CD4-positive, alpha-beta memory T cell (primary cell): ENCODE measurements around the gene PCDHB6. TPM values are rescaled to one million over a fixed set of nuclear protein-coding genes. Genes with fewer than 3 reads are reported as not detected.
"Not testable (repeated sequence)": the region's sequence is repeated elsewhere in the genome, so short reads cannot be mapped to it uniquely, and the experiment has no call there.

ENCODE experiments used
- CTCF ChIA-PET: fragments of 350-600 bp; sonication (Branson Sonifier 250); formaldehyde crosslinking; loops from one replicate; lab custom pipeline; 2021; ENCODE audit warnings: inconsistent platforms; ENCODE audit not compliant: partially characterized antibody; lab: Charles Lee
- POLR2A ChIA-PET: fragments of 350-600 bp; sonication (Branson Sonifier 250); formaldehyde crosslinking; loops from one replicate; lab custom pipeline; 2021; ENCODE audit not compliant: partially characterized antibody; lab: Charles Lee
- DNase-seq, 5 donors: peaks; one replicate each; pipeline versions ENCODE4 v3.0.0 to v3.0.0-alpha.2; 2020 to 2022; ENCODE audit warnings: mixed read lengths in 1 of 5
- H3K27ac ChIP-seq: one replicate; pipeline ENCODE4 v1.7.0; 2013; ENCODE audit warnings: low read depth, low read length
- H3K27me3 ChIP-seq: 2 replicates; pipeline ENCODE4 v1.7.0; 2013; ENCODE audit warnings: mild to moderate bottlenecking, low read length, moderate library complexity; ENCODE audit not compliant: insufficient read depth
- H3K36me3 ChIP-seq: 2 replicates; pipeline ENCODE4 v1.7.0; 2013; ENCODE audit warnings: mild to moderate bottlenecking, low read length, moderate library complexity; ENCODE audit not compliant: insufficient read depth
- H3K4me1 ChIP-seq: 2 replicates; pipeline ENCODE4 v1.7.0; 2013; ENCODE audit warnings: mild to moderate bottlenecking, low read length, moderate library complexity; ENCODE audit not compliant: insufficient read depth
- H3K4me3 ChIP-seq, 2 donors: one replicate each; pipeline ENCODE4 v1.7.0; 2013; ENCODE audit warnings: low read length in 2 of 2, mild to moderate bottlenecking in 1 of 2
- H3K9me3 ChIP-seq, 2 donors: one replicate each; pipeline ENCODE4 v1.7.0; 2013; ENCODE audit warnings: low read length in 2 of 2, control low read depth in 1 of 2; ENCODE audit not compliant: control insufficient read depth in 1 of 2
- H3K27ac Mint-ChIP-seq, 7 donors: one replicate each; pipeline ENCODE4 v1.8.0; 2020 to 2021; ENCODE audit warnings: mixed read lengths in 7 of 7, mild to moderate bottlenecking in 6 of 7, inconsistent platforms in 3 of 7, moderate library complexity in 3 of 7
- H3K27me3 Mint-ChIP-seq, 2 donors: one replicate each; pipeline ENCODE4 v1.8.0; 2020 to 2021; ENCODE audit warnings: mixed read lengths in 2 of 2
- H3K36me3 Mint-ChIP-seq, 2 donors: one replicate each; pipeline ENCODE4 v1.8.0; 2020 to 2021; ENCODE audit warnings: mixed read lengths in 2 of 2, inconsistent platforms in 1 of 2, mild to moderate bottlenecking in 1 of 2
- H3K4me1 Mint-ChIP-seq, 4 donors: one replicate each; pipeline ENCODE4 v1.8.0; 2020 to 2021; ENCODE audit warnings: mixed read lengths in 4 of 4, mild to moderate bottlenecking in 1 of 4
- H3K4me3 Mint-ChIP-seq, 8 donors: one replicate each; pipeline ENCODE4 v1.8.0; 2020 to 2021; ENCODE audit warnings: mixed read lengths in 8 of 8, mild to moderate bottlenecking in 7 of 8, moderate library complexity in 6 of 8, inconsistent platforms in 3 of 8
- H3K9me3 Mint-ChIP-seq, 8 donors: one replicate each; pipeline ENCODE4 v1.8.0; 2020 to 2021; ENCODE audit warnings: mixed read lengths in 8 of 8, mild to moderate bottlenecking in 5 of 8, inconsistent platforms in 3 of 8, moderate library complexity in 1 of 8
- intact Hi-C: fragments of 100-400 bp; cut with micrococcal nuclease; formaldehyde crosslinking; loops from one replicate; pipeline ENCODE4 v1.15.1; 2023
- polyA plus RNA-seq, 2 donors: library from polyadenylated mRNA; unstranded; fragments of 300-500 nt; fragmentation: Illumina TruSeq; gene quantifications; one replicate each; pipeline ENCODE4 v1.2.3, GENCODE V29; 2021
- total RNA-seq, 2 experiments: library from RNA; stranded (reverse); gene quantifications; one replicate each; pipeline ENCODE4 v1.2.3, GENCODE V29; 2021

The PCDHB6 gene
- total RNA-seq (not detected), polyA plus RNA-seq (not detected)

DNA sequence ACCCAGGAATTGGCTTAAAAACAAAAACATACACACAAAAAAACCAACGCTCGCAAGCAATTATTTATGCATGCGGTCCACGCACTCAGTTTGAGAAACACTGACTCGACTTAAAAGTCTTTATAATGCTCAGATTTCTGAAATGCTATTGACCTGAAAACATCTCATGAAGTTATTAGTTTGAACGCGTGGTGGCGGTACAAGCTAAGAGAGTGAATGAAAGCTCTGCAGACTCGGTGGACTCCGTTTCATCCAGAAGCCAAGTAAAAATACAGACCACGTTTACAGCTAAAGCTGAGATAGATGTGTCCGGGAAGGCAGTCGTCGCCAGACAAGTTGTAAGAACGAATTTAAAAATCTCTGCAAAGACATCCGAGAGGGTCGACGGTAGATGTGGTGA is at the start of gene PCDHB6:
PCDHB6 (plus strand) TSS at position 246 of the 400 bp plus-strand sequence. CDS start 201 bp downstream, outside the sequence.
- peak within 1 kb of the TSS in 7 of 8 donors; percentile 26 to 75 (median 56) for H3K4me3 Mint-ChIP-seq
- H3K27ac Mint-ChIP-seq: no peak within 1 kb of the TSS
- POLR2A ChIA-PET: no interaction called here

GRCh38 chr5:141100243-141100805 is 49.5 kb upstream of the PCDHB6 start, which contains the start of gene PCDHB3:
Gene PCDHB3 (plus strand): TSS chr5:141100473. CDS start chr5:141100650, 177 bp downstream.
- ChIA-PET POLR2A (no interaction called here), CTCF (no interaction called here)
- no peaks in the 10 kb centered on the region for H3K36me3 Mint-ChIP-seq
- no peaks in the 10 kb centered on the region for H3K4me1 ChIP-seq
- no peak within 1 kb of the TSS for H3K4me3 ChIP-seq
- H3K9me3 Mint-ChIP-seq: peaks cover 0 to 46% (median 37%) of the 10 kb centered on the region in 8 donors
- no peaks in the 10 kb centered on the region for H3K9me3 ChIP-seq
- peak within 1 kb of the TSS in 1 of 7 donors; percentile 6 for H3K27ac Mint-ChIP-seq
- DNase-seq: peak in 3 of 5 donors; percentile 6 to 40 (median 9)
- no peaks in the 10 kb centered on the region for H3K36me3 ChIP-seq
- intact Hi-C loops: no loop called here
- H3K27ac ChIP-seq: no peak within 1 kb of the TSS
- peaks cover 4 to 15% of the 10 kb centered on the region in 2 donors for H3K27me3 Mint-ChIP-seq
- no peaks in the 10 kb centered on the region for H3K27me3 ChIP-seq
- H3K4me3 Mint-ChIP-seq: peak within 1 kb of the TSS in 1 of 8 donors; percentile 26
- H3K4me1 Mint-ChIP-seq: peaks cover 0 to 2% (median 0%) of the 10 kb centered on the region in 4 donors

More for the DNA sequence above, at the start of gene PCDHB6:
- H3K36me3 ChIP-seq: no peaks in the 10 kb centered on the region
- Mint-ChIP-seq H3K36me3 (peaks cover 0 to 8% of the 10 kb centered on the region in 2 donors), H3K4me1 (peaks cover 0 to 6% (median 4%) of the 10 kb centered on the region in 4 donors), H3K27me3 (peaks cover 15 to 26% of the 10 kb centered on the region in 2 donors), H3K9me3 (peaks cover 0 to 39% (median 27%) of the 10 kb centered on the region in 8 donors)
- no peak within 1 kb of the TSS for H3K4me3 ChIP-seq
- no peak within 1 kb of the TSS for H3K27ac ChIP-seq
- no peak for DNase-seq
- intact Hi-C loops: no loop called here
- H3K9me3 ChIP-seq: no peaks in the 10 kb centered on the region
- CTCF ChIA-PET: no interaction called here
- H3K4me1 ChIP-seq: no peaks in the 10 kb centered on the region
- H3K27me3 ChIP-seq: no peaks in the 10 kb centered on the region

GRCh38 chr5:141101059-141101458 is 48.8 kb upstream of the PCDHB6 start:
- Mint-ChIP-seq H3K36me3 (no peaks in the 10 kb centered on the region), H3K27ac (no peak overlapping the region), H3K27me3 (peaks cover 4 to 15% of the 10 kb centered on the region in 2 donors), H3K4me1 (peaks cover 0 to 2% (median 0%) of the 10 kb centered on the region in 4 donors), H3K9me3 (peaks cover 0 to 39% (median 31%) of the 10 kb centered on the region in 8 donors), H3K4me3 (no peak overlapping the region)
- H3K4me1 ChIP-seq: no peaks in the 10 kb centered on the region
- CTCF ChIA-PET: no interaction called here
- H3K27me3 ChIP-seq: no peaks in the 10 kb centered on the region
- no peaks in the 10 kb centered on the region for H3K9me3 ChIP-seq
- no peaks in the 10 kb centered on the region for H3K36me3 ChIP-seq
- intact Hi-C loops: no loop called here
- no peak overlapping the region for H3K4me3 ChIP-seq
- POLR2A ChIA-PET: no interaction called here
- H3K27ac ChIP-seq: no peak overlapping the region
- no peak for DNase-seq

DNA sequence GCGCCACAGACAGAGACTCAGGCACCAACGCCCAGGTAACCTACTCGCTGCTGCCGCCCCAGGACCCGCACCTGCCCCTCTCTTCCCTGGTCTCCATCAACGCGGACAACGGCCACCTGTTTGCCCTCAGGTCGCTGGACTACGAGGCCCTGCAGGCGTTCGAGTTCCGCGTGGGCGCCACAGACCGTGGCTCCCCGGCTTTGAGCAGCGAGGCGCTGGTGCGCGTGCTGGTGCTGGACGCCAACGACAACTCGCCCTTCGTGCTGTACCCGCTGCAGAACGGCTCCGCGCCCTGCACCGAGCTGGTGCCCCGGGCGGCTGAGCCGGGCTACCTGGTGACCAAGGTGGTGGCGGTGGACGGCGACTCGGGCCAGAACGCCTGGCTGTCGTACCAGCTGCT is 47.8 kb upstream of the PCDHB6 start:
- not testable (repeated sequence) for H3K4me3 Mint-ChIP-seq

DNA sequence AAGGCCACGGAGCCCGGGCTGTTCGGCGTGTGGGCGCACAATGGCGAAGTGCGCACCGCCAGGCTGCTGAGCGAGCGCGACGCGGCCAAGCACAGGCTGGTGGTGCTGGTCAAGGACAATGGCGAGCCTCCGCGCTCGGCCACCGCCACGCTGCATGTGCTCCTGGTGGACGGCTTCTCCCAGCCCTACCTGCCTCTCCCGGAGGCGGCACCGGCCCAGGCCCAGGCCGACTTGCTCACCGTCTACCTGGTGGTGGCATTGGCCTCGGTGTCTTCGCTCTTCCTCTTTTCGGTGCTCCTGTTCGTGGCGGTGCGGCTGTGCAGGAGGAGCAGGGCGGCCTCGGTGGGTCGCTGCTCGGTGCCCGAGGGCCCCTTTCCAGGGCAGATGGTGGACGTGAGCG is 47.4 kb upstream of the PCDHB6 start:
- CTCF ChIA-PET, H3K4me3 ChIP-seq, intact Hi-C loops, H3K27me3 ChIP-seq, POLR2A ChIA-PET, H3K36me3 ChIP-seq, H3K27ac ChIP-seq, H3K27ac Mint-ChIP-seq, H3K4me3 Mint-ChIP-seq, H3K4me1 ChIP-seq, H3K36me3 Mint-ChIP-seq, H3K4me1 Mint-ChIP-seq, H3K9me3 ChIP-seq, DNase-seq: not testable (repeated sequence)
- Mint-ChIP-seq H3K9me3 (peaks cover 0 to 34% (median 28%) of the 10 kb centered on the region in 8 donors), H3K27me3 (peaks cover 5 to 15% of the 10 kb centered on the region in 2 donors)

More for the DNA sequence above, 47.8 kb upstream of the PCDHB6 start:
- intact Hi-C loops, H3K36me3 Mint-ChIP-seq, CTCF ChIA-PET, H3K36me3 ChIP-seq, H3K4me1 Mint-ChIP-seq, H3K9me3 ChIP-seq, H3K27me3 ChIP-seq, H3K27ac Mint-ChIP-seq, H3K4me3 ChIP-seq, POLR2A ChIA-PET, DNase-seq, H3K27ac ChIP-seq, H3K4me1 ChIP-seq: not testable (repeated sequence)
- Mint-ChIP-seq H3K9me3 (peaks cover 0 to 38% (median 30%) of the 10 kb centered on the region in 8 donors), H3K27me3 (peaks cover 4 to 15% of the 10 kb centered on the region in 2 donors)

DNA sequence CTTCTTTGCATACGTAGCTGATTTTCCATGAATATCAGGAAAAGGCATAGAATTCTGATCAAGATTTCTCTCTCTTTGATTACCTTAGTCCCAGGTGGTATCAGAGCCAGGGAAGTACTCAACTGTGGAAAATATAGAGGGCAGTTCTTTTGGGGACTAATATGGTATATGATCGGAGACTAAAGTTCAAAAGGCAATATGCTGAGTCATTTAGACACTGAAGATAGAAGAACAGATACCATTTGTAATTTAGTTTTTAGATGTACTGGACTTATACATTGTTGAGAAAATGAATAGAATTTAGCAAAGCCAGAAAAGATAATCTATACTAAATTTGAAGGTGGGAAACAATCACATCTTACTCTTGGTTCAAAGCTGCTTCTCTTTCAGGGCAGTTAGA is 44.5 kb upstream of the PCDHB6 start:
- Mint-ChIP-seq H3K27me3 (peaks cover 5 to 8% of the 10 kb centered on the region in 2 donors), H3K4me3 (no peak overlapping the region), H3K27ac (no peak overlapping the region), H3K4me1 (peaks cover 0 to 1% (median 0%) of the 10 kb centered on the region in 4 donors), H3K9me3 (peaks cover 0 to 26% (median 20%) of the 10 kb centered on the region in 8 donors), H3K36me3 (no peaks in the 10 kb centered on the region)
- ChIA-PET CTCF (no interaction called here), POLR2A (no interaction called here)
- H3K4me1 ChIP-seq: no peaks in the 10 kb centered on the region
- intact Hi-C loops: no loop called here
- H3K36me3 ChIP-seq: no peaks in the 10 kb centered on the region
- no peaks in the 10 kb centered on the region for H3K27me3 ChIP-seq
- H3K9me3 ChIP-seq: no peaks in the 10 kb centered on the region
- no peak overlapping the region for H3K27ac ChIP-seq
- no peak overlapping the region for H3K4me3 ChIP-seq
- no peak for DNase-seq

DNA sequence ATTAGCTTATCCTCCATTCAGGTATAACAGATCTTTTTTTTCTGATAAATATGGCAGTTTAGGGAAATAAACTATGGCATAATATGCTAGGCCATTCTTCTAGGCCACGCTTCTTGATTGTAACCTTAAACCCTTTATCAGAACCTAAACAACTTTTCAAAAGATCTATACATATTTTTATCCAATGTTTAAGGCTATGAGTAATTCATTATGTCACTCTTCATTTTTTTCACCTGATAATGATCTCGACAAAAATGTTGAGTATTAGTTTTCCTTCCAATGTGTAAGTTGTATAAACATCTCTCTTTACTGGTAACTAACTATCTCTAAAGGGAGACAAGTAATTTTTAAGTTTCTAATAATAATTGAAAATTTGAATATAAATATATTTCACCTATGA is 30.6 kb upstream of the PCDHB6 start:
- no peaks in the 10 kb centered on the region for H3K4me1 ChIP-seq
- Mint-ChIP-seq H3K9me3 (peaks cover 6 to 46% (median 33%) of the 10 kb centered on the region in 8 donors), H3K27ac (no peak overlapping the region), H3K4me3 (no peak overlapping the region), H3K36me3 (peaks cover 0 to 6% of the 10 kb centered on the region in 2 donors), H3K4me1 (no peaks in the 10 kb centered on the region), H3K27me3 (peaks cover 1 to 12% of the 10 kb centered on the region in 2 donors)
- no peak overlapping the region for H3K27ac ChIP-seq
- CTCF ChIA-PET: no interaction called here
- DNase-seq: no peak
- no peak overlapping the region for H3K4me3 ChIP-seq
- intact Hi-C loops: no loop called here
- no peaks in the 10 kb centered on the region for H3K9me3 ChIP-seq
- no peaks in the 10 kb centered on the region for H3K27me3 ChIP-seq
- no peaks in the 10 kb centered on the region for H3K36me3 ChIP-seq
- POLR2A ChIA-PET: no interaction called here
